ENCODE measurements around the gene RGP1.

DNA sequence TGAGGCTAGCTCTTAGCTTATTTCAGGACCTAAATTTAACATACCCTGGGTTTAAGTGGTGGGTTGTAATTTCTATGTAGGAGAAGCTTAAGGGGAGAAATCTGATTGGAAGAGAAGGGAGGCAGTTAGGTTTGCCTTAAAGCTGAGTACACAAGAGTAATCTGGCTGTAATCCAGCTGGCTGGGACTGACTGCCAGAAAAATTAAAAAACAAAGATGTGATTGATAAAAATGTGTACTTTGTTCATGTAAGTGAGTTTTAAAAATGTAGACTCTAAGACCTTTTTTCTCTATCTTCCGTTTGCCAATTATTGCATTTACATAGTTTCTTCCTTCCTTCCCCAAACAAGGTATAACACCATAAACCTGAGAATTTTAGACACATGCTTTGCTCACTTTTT, 22.4 kb downstream of the RGP1 start:
- TF ChIP-seq, protein P1, sequence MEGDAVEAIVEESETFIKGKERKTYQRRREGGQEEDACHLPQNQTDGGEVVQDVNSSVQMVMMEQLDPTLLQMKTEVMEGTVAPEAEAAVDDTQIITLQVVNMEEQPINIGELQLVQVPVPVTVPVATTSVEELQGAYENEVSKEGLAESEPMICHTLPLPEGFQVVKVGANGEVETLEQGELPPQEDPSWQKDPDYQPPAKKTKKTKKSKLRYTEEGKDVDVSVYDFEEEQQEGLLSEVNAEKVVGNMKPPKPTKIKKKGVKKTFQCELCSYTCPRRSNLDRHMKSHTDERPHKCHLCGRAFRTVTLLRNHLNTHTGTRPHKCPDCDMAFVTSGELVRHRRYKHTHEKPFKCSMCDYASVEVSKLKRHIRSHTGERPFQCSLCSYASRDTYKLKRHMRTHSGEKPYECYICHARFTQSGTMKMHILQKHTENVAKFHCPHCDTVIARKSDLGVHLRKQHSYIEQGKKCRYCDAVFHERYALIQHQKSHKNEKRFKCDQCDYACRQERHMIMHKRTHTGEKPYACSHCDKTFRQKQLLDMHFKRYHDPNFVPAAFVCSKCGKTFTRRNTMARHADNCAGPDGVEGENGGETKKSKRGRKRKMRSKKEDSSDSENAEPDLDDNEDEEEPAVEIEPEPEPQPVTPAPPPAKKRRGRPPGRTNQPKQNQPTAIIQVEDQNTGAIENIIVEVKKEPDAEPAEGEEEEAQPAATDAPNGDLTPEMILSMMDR (tag by site-specific recombination; IDR thresholded peaks at IDR 0.05) = no peak
- TF ChIP-seq RBAK (tag by site-specific recombination; IDR thresholded peaks at IDR 0.05) (no peak), KLF7 (tag by site-specific recombination; IDR thresholded peaks at IDR 0.05; ENCODE audit: borderline replicate concordance) (no peak), ZSCAN23 (tag by site-specific recombination; IDR thresholded peaks at IDR 0.05) (no peak), ZNF274 (IDR thresholded peaks at IDR 0.05; ENCODE audit: low read length) (no peak), ZNF274 (tag by site-specific recombination; IDR thresholded peaks at IDR 0.05; ENCODE audit: borderline replicate concordance) (no peak)
- TF ChIP-seq, protein P2, sequence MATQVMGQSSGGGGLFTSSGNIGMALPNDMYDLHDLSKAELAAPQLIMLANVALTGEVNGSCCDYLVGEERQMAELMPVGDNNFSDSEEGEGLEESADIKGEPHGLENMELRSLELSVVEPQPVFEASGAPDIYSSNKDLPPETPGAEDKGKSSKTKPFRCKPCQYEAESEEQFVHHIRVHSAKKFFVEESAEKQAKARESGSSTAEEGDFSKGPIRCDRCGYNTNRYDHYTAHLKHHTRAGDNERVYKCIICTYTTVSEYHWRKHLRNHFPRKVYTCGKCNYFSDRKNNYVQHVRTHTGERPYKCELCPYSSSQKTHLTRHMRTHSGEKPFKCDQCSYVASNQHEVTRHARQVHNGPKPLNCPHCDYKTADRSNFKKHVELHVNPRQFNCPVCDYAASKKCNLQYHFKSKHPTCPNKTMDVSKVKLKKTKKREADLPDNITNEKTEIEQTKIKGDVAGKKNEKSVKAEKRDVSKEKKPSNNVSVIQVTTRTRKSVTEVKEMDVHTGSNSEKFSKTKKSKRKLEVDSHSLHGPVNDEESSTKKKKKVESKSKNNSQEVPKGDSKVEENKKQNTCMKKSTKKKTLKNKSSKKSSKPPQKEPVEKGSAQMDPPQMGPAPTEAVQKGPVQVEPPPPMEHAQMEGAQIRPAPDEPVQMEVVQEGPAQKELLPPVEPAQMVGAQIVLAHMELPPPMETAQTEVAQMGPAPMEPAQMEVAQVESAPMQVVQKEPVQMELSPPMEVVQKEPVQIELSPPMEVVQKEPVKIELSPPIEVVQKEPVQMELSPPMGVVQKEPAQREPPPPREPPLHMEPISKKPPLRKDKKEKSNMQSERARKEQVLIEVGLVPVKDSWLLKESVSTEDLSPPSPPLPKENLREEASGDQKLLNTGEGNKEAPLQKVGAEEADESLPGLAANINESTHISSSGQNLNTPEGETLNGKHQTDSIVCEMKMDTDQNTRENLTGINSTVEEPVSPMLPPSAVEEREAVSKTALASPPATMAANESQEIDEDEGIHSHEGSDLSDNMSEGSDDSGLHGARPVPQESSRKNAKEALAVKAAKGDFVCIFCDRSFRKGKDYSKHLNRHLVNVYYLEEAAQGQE (tag by site-specific recombination; IDR thresholded peaks at IDR 0.05) = no peak

Measured in HEK293 (cell line).